Muscle of arm (tissue), 12 donors: ENCODE results near the gene CCL18. TPM values are rescaled to one million over a fixed set of nuclear protein-coding genes. Genes with fewer than 3 reads are reported as not detected.
"Not testable (repeated sequence)": the region's sequence is repeated elsewhere in the genome, so short reads cannot be mapped to it uniquely, and the experiment has no call there.

ENCODE experiments used
- DNase-seq: peaks from one replicate; pipeline ENCODE4 v3.0.0-alpha.2; 2013
- polyA plus RNA-seq, 12 donors: library from polyadenylated mRNA; unstranded; fragments of 120-200 nt; gene quantifications; one replicate each; pipeline ENCODE4 v1.2.1, GENCODE V29; 2013; ENCODE audit not compliant: insufficient read length in 12 of 12

Gene CCL18
- polyA plus RNA-seq, 12 donors: 0.22 to 1.1 (median 0.32) TPM; not detected in 9

DNA sequence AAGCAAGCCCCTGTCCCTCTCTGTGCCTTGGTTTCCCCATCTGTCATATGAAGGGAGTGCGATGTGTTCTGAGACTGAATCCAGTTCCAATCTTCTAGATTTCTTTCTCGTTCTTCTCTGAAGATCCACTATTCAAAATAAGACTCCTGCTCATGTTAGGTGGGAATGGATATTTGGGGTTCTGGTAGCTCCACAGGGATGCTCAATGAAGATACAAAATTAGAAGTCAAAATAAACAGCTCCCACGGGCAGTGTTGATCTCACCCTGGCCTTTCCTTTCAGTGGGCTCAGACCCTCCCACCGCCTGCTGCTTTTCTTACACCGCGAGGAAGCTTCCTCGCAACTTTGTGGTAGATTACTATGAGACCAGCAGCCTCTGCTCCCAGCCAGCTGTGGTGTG is 40.2 kb downstream of the CCL18 start:
- not testable (repeated sequence) for DNase-seq

DNA sequence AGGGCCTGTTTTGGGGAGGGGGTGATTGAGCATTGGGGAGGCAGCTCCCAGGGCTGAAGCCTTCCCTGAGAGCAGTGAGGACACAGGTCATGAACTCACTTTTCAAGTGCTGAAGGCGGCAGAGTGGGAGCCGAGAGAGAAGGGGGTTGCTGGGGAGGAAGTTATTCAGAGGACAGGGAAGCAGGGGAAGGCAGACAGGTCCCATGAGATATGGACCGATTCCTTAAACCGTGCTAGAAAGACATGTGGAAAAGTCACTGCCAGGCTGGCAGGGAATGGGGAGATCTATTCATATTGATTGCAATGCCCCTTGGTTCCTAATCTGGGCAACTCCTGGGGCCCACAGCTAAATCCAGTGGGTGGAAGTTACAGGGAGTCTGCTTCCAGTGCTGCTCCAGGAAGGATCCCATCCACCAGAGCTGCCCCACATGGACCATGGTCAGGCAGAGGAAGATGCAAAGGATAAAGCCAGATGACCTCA is 40.7 kb downstream of the CCL18 start:
- no peak for DNase-seq

DNA sequence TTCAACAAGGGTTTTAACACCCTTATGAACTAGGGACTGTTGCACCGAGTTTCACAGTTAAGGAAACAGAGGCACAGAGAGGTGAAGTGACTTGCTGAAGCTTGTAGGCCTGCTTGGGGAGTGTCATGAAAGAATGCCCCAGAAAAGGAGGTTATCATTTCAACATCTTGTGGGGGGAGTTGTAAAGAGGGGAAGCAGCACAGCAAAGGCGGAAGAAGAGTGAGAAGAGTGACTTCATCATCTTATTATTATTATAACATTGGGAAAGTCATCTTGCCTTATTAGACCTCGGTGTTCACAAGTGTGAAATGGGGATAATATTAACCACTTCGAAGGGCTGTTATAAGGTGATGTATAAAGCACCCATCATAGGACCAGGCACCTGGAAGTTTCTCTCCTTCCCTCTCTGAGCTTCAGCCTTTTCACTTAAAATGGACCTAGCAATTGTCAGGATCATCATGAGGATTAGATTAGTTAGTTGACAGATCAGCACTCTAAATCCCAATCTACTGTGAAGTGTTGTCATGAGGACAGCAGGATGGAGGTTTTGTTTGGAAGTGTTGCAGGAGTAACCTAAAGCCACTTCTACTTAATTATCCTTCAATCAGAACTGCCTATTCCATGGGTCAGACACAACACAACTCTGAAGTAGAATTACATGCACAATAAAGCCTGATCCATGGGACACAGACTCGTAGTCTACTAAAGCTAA is 41.9 kb downstream of the CCL18 start:
- DNase-seq: no peak

DNA sequence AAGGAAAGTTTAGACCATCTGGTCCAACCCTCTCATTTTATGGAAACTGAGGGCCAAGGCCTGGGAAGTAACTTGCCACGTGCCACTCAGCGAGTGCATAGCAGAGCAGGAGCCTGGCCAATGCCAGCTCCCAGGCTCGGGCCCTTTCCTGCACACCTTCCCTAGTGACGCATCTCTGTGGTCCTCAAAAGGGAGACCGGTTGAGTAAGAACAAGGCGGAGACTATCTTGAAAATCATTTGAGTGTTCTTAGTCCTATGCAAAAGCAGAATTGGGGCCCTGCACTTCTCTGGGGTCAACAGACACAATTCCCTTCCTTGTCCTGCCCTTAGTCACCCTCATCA is 42.4 kb downstream of the CCL18 start:
- no peak for DNase-seq

DNA sequence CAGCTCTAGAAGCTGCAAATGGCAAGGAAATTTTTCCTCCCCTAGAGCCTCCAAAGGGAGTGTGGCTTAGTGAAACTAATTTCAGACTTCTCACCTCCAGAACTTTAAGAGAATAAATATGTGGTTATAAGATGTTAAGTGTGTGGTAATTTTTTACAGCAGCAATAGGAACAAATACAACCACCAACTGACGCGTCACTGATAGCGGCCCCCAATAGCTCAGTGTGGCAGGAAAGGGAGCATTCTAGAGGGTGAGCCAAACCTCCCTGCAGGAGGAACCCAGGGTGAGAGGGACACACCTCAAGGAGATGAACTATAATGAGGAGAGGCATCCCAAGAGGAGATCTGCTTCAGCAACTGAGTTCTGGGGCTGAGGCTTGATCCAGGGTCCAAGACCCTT is 43.6 kb downstream of the CCL18 start:
- DNase-seq: no peak

DNA sequence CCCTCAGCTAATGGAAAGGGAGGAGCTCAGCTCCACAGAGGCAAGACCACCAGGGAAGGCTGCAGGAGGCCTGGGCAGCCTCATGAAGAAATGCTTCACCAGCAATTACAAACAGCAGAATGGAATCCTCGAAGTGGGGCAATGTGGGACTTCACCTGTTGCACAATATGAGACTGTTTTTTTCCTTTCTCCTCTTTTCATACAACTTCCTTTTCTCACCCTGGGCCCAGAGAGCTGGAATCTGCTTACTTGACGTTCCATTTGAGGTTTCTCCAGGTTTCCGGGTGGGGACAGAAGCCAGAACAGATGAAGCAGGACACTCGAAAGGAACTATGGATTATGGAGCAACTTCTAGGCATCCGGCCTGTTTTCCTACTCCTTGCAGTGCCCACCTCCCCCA is 44.2 kb downstream of the CCL18 start:
- DNase-seq: not testable (repeated sequence)

DNA sequence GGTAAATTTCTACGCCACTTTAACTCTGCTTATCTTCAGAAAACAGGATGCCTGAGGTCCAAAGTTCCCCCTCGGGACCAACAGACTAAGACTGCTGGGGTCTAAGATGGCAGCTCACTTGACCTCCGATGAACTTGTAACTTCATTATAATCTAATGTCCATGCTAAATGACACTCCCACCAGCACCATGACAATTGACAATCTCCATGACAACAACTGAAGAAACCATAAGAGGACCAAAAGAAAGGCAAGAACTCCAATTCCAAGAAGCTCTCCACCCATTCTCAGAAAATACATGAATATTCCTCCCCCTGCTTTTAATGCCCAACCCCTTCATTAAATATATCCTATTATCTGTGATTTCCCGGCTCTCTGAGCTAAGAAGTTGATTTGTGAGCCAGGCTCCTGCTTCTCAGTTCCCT is 47.0 kb downstream of the CCL18 start:
- no peak for DNase-seq

DNA sequence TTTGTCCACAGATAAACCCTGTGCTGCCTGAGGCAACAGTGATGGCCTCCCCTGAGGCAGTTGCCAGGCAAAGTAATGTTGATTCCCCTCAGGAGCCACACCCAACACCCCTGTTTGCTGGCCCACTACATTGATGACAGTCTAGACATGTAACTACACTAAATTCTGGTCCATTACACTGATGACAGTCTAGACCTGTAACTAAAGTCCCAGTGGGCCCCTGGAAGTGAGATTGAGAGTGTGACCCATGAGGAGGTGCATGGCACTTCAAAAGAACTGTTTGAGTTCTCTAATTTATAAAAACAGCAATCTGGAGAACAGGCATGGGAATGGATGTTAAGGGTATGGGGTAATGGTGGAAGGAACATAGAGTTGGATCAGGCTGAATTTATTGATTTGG is 48.5 kb downstream of the CCL18 start:
- DNase-seq: no peak

DNA sequence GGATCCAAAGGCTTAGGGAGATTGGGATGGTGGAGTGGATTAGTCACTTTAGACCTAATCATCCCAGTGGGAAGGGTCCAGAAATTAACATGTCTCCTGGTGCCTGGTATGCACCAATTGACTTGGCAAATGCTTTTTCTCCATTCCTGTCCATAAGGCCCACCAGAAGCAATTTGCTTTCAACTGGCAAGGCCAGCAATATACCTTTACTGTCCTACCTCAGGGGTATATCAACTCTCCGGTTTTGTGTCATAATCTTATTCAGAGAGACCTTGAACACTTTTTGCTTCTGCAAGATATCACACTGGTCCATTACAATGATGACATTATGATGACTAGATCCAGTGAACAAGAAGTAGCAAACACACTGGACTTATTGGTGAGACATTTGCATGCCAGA is 49.1 kb downstream of the CCL18 start:
- not testable (repeated sequence) for DNase-seq

DNA sequence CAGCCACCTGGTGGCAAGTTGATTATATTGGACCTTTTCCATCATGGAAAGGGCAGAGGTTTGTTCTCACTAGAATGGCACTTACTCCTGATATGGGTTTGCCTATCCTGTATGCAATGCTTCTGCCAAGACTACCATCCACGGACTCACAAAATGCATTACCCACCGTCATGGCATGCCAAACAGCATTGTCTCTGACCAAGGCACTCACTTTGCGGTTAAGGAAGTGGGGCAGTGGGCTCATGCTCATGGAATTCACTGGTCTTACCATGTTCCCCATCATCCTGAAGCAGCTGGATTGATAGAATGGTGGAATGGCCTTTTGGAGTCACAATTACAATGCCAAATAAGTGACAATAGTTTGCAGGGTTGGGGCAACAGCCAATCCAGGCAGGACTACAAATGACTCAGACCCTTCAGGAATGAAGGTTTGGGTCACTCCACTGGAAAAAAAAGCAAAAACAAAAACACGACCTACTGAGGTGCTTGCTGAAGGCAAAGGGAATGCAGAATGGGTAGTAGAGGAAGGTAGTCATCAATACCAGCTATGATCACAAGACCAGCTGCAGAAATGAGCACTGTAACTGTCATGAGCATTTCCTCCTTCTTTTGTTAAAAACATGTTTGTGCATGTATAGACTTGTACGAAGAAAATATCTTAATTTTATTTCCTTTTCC is 51.0 kb downstream of the CCL18 start:
- not testable (repeated sequence) for DNase-seq

DNA sequence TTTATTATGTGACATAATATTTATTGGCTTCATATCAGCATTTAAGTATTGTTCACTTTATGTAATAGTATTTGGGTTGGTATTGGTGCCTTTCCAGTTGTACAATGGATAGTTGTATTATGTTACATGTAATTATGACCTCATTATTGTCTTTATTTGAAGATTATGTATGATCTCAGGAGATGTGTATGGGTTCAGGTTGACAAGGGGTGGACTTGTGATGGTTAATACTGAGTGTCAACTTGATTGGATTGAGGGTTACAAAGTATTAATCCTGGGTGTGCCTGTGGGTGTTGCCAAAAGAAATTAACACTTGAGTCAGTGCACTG is 51.5 kb downstream of the CCL18 start:
- not testable (repeated sequence) for DNase-seq

DNA sequence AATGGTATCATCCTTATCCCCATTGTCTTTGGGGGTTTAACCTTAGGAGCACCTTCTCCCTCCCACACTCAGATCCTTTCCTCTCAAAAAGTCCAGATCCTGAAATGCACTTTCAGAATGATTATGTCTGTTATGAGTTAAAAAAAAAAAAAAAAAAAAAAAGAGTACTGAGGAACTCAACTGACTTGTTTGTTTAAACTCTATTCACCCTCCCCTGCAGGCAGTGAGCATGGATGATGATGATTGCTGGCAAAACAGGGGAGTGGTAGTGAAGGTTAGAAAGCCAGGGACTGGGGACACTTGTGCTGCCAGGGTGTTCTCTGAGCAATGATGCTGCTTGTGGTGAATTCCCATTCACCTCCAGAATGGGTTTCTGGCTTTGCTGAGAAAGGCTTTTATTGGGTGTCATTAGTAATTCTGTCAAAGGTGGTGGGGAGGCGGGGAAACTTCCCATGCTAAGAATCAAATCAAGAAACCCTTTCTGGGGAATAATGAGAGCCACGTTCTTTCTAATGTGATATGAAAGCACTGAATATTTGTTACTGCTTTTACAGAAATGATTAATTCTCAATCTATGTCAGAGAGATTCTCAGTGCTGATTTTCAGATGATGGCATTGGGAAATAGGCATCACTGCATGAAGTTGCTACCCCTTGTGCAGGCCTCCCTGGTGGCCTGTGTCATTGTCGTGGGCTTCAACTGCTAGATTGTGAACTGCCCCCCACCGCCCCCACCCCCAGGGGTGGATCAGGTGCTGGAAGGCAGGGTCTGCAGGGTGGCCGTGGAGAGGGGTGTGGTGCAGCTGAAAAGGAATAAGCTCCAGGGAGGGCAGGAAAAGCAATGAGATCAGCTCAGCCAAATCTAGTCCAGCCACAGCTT is 53.7 kb downstream of the CCL18 start:
- no peak for DNase-seq

DNA sequence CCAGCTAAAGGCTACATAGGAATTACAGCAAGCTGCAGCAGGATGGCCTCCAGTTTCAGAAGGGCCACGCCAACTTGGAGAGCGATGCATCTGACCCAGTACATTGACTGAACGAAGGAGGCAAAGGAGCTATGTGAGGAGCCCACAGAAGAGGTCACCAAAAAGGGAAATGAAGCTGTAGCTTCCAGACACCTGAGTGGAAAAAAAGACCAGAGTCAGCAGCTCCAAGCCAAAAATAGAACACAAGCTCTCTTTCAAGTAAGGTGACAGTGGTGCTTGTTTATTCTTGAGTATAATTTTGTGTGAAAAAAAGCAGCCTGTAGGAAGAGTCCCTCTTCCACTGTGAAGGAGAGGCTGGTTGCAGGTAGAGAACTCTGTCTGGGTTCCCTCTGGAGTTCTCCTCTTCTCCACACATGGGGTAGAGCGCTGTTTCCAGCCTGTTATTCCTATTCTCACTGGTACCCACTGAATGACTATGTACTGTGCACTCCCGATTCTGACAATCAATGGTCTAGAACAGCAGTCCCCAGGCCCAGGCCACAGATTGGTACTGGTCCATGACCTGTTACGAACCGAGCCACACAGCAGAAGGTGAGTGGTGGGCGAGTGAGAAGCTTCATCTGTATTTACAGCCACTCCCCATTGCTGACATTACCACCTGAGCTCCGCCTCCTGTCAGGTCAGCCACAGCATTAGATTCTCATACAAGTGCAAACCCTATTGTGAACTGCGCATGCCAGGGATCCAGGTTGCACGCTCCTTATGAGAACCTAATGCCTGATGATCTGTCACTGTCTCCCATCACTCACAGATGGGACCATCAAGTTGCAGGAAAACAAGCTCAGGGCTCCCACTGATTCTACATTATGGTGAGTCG is 54.6 kb downstream of the CCL18 start:
- DNase-seq: no peak

DNA sequence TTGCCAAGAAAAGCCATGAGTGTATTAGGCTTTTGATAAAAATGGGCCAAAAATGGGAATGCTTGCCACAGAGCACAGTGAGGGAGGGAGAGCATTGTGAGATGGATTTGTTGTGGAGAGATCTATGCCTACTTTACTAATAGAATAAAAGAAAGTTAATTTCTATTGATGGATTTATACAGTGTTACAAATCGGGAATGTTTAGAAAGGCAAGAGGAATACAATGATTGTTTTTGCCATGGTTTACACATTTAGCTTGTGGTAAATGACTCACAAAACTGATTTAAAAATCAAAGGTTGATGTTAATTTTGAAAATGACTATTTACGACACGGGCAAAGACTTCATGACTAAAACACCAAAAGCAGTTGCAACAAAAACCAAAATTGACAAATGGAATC is 56.1 kb downstream of the CCL18 start:
- no peak for DNase-seq

DNA sequence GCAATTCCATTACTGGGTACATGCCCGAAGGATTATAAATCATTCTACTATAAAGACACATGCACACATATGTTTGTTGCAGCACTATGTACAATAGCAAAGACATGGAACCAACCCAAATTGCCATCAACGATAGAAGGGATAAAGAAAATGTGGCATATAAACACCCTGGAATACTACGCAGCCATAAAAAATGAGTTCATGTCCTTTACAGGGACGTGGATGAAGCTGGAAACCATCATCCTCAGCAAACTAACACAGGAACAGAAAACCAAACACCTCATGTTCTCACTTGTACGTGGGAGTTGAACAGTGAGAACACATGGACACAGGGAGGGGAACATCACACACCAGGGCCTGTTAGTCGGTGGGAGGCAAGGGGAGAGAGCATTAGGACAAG is 57.0 kb downstream of the CCL18 start:
- not testable (repeated sequence) for DNase-seq

Other genes with a start within 250 kb of the CCL18 start
- under 1 TPM in 5 of 12 donors, not detected in 7; 0.11 to 0.21 (median 0.15) TPM for gene HEATR9, start 195.4 kb upstream of the CCL18 start, polyA plus RNA-seq
- gene CCL5, start 183.9 kb upstream of the CCL18 start, polyA plus RNA-seq: 1 to 10 TPM in 8 of 12 donors, under 1 TPM in 2, not detected in 2; 0.63 to 4.0 (median 1.1) TPM
- 1 to 10 TPM in 1 of 12 donors, under 1 TPM in 9, not detected in 2; 0.43 to 1.4 (median 0.65) TPM for gene RDM1, start 133.5 kb upstream of the CCL18 start, polyA plus RNA-seq
- not detected for gene LYZL6, start 120.6 kb upstream of the CCL18 start, polyA plus RNA-seq
- under 1 TPM in 8 of 12 donors, not detected in 4; 0.13 to 0.54 (median 0.31) TPM for gene CCL16, start 82.8 kb upstream of the CCL18 start, polyA plus RNA-seq
- gene CCL14, start 77.5 kb upstream of the CCL18 start, polyA plus RNA-seq: 10 to 100 TPM in 10 of 12 donors, not detected in 2; 18.8 to 62.1 (median 35.3) TPM
- gene CCL15, start 62.7 kb upstream of the CCL18 start, polyA plus RNA-seq: under 1 TPM in 1 of 12 donors, not detected in 11; 0.43 TPM
- gene CCL23, start 46.3 kb upstream of the CCL18 start, polyA plus RNA-seq: under 1 TPM in 2 of 12 donors, not detected in 10; 0.33 TPM
- 10 to 100 TPM in 2 of 12 donors, 1 to 10 TPM in 9, not detected in 1; 1.6 to 16.5 (median 6.2) TPM for gene CCL3, start 25.9 kb downstream of the CCL18 start, polyA plus RNA-seq
- 1 to 10 TPM in 10 of 12 donors, not detected in 2; 1.0 to 6.4 (median 3.0) TPM for gene CCL4, start 39.6 kb downstream of the CCL18 start, polyA plus RNA-seq
- 10 to 100 TPM in 6 of 12 donors, 1 to 10 TPM in 5, not detected in 1; 3.8 to 24.8 (median 11.1) TPM for gene TBC1D3B, start 112.4 kb downstream of the CCL18 start, polyA plus RNA-seq
- 1 to 10 TPM in 7 of 12 donors, under 1 TPM in 2, not detected in 3; 0.49 to 7.6 (median 1.1) TPM for gene CCL3L1, start 132.5 kb downstream of the CCL18 start, polyA plus RNA-seq
- 1 to 10 TPM in 9 of 12 donors, under 1 TPM in 1, not detected in 2; 0.95 to 7.9 (median 2.3) TPM for gene CCL4L2, start 146.8 kb downstream of the CCL18 start, polyA plus RNA-seq
- gene TBC1D3I, start 200.3 kb downstream of the CCL18 start, polyA plus RNA-seq: 1 to 10 TPM in 3 of 12 donors, not detected in 9; 1.9 to 8.1 (median 3.2) TPM